ENCODE results near the gene NAXD. TPM values are rescaled to one million over a fixed set of nuclear protein-coding genes. Genes with fewer than 3 reads are reported as not detected.
A peak's percentile ranks its signal among the peaks of the same experiment; 100 is the strongest.
"Not testable (repeated sequence)": the region's sequence is repeated elsewhere in the genome, so short reads cannot be mapped to it uniquely, and the experiment has no call there.

NAXD gene
- total RNA-seq = 13.9 and 20.8 TPM in 2 replicates

- DNase-seq (ENCODE audit: low read depth in 2 of 2) = peak; percentile 96 to 98
Observed at GRCh38 chr13:110615322-110616102, at the start of gene NAXD. TSS of gene NAXD (plus strand) at chr13:110615545. CDS start at chr13:110615602, 57 bp downstream.

- DNase-seq (ENCODE audit: low read depth in 2 of 2) = no peak
Observed at GRCh38 chr13:110566171-110566570, 49.2 kb upstream of the NAXD start.

- DNase-seq (ENCODE audit: low read depth in 2 of 2) = no peak
Observed at GRCh38 chr13:110568612-110569011, 46.7 kb upstream of the NAXD start.

GRCh38 chr13:110569962-110570361, 45.4 kb upstream of the NAXD start:
- DNase-seq (ENCODE audit: low read depth in 2 of 2) = not testable (repeated sequence)

GRCh38 chr13:110570886-110571285, 44.5 kb upstream of the NAXD start:
- no peak for DNase-seq (ENCODE audit: low read depth in 2 of 2)

GRCh38 chr13:110571896-110572777, 43.2 kb upstream of the NAXD start:
- no peak for DNase-seq (ENCODE audit: low read depth in 2 of 2)

GRCh38 chr13:110572778-110573118, 42.6 kb upstream of the NAXD start:
- DNase-seq (ENCODE audit: low read depth in 2 of 2) = no peak

GRCh38 chr13:110574161-110574560, 41.2 kb upstream of the NAXD start:
- DNase-seq (ENCODE audit: low read depth in 2 of 2) = no peak

- no peak for DNase-seq (ENCODE audit: low read depth in 2 of 2)
Observed at GRCh38 chr13:110575322-110576069, 39.8 kb upstream of the NAXD start.

- DNase-seq (ENCODE audit: low read depth in 2 of 2) = no peak
Observed at GRCh38 chr13:110576070-110576394, 39.3 kb upstream of the NAXD start.

- DNase-seq (ENCODE audit: low read depth in 2 of 2) = peak in 1 of 2 donors; percentile 35
Observed at GRCh38 chr13:110576736-110577476, 38.4 kb upstream of the NAXD start.

- no peak for DNase-seq (ENCODE audit: low read depth in 2 of 2)
Observed at GRCh38 chr13:110578363-110578762, 37.0 kb upstream of the NAXD start.

- DNase-seq (ENCODE audit: low read depth in 2 of 2) = no peak
Observed at GRCh38 chr13:110580800-110581199, 34.5 kb upstream of the NAXD start.

- no peak for DNase-seq (ENCODE audit: low read depth in 2 of 2)
Observed at GRCh38 chr13:110581506-110582185, 33.7 kb upstream of the NAXD start.

GRCh38 chr13:110582421-110582954, 32.9 kb upstream of the NAXD start:
- no peak for DNase-seq (ENCODE audit: low read depth in 2 of 2)

GRCh38 chr13:110583178-110583865, 32.0 kb upstream of the NAXD start:
- DNase-seq (ENCODE audit: low read depth in 2 of 2) = no peak

GRCh38 chr13:110589793-110590390, 25.5 kb upstream of the NAXD start:
- DNase-seq (ENCODE audit: low read depth in 2 of 2) = peak in 1 of 2 donors; percentile 81

- DNase-seq (ENCODE audit: low read depth in 2 of 2) = no peak
Observed at GRCh38 chr13:110590577-110590976, 24.8 kb upstream of the NAXD start.

GRCh38 chr13:110592665-110593064, 22.7 kb upstream of the NAXD start:
- no peak for DNase-seq (ENCODE audit: low read depth in 2 of 2)

Data from lung microvascular endothelial cell (primary cell).